Measurements from ENCODE around the gene TSEN2.

DNA sequence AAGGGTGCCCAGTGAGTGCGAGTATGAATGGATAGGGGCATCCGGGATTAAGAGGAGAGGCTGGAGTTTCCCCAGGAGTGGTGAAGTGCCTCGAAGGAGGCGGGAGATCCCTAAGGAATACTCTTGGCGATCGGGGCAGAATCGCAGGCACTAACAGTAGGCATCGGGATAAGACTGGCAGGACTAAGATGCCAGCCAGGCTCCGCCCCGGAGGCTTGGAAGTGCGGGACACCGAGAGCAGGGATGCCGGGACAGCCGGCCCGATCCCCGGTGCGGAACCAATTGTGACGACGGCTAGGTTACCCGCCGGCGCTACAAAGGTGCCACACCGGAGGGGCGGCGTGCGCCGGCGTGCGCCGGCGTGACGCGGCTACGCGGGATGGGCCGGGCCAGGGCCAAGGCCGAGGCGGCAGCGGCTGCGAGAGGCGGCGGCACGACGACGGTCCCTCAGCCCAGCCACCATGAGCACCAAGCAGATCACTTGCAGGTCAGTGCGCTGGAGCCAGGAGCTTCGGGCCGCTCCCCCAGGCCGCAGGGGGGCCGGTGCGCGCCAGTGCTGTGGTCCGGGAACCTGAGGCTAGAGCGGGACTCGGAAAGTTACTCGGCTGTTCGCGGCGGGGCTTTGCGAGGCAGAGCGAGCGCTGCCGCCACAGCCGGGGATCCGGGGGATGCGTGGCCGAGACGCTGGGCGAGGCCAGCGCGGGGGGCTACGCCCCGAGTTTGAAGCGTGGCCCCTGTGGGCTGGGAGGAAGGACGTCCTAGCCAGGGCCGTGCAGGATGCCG is 72.6 kb downstream of the TSEN2 start, which contains the start of gene MKRN2:
- TF ChIP-seq, protein P1, sequence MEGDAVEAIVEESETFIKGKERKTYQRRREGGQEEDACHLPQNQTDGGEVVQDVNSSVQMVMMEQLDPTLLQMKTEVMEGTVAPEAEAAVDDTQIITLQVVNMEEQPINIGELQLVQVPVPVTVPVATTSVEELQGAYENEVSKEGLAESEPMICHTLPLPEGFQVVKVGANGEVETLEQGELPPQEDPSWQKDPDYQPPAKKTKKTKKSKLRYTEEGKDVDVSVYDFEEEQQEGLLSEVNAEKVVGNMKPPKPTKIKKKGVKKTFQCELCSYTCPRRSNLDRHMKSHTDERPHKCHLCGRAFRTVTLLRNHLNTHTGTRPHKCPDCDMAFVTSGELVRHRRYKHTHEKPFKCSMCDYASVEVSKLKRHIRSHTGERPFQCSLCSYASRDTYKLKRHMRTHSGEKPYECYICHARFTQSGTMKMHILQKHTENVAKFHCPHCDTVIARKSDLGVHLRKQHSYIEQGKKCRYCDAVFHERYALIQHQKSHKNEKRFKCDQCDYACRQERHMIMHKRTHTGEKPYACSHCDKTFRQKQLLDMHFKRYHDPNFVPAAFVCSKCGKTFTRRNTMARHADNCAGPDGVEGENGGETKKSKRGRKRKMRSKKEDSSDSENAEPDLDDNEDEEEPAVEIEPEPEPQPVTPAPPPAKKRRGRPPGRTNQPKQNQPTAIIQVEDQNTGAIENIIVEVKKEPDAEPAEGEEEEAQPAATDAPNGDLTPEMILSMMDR (conservative IDR thresholded peaks at IDR 0.05): no peak
- no peak for TF ChIP-seq EZH2 (IDR thresholded peaks at IDR 0.05; ENCODE audit: low read depth)
